Prostate gland (tissue), 2 donors: ENCODE data around the gene CABP7.

Experiments
- CTCF ChIP-seq, 4 experiments: fragments of 200-600 bp in 2 of 4; fragments of 450-650 bp in 2 of 4; sonication (generic) in 2 of 4; IDR thresholded peaks; 1 replicate in 3 of 4; 2 replicates in 1 of 4; pipeline ENCODE4 v1.5.1; 2016 to 2019; ENCODE audit warnings: antibody characterized with exemption in 4 of 4, mild to moderate bottlenecking in 2 of 4, moderate library complexity in 2 of 4
- POLR2A ChIP-seq: fragments of 450-650 bp; IDR thresholded peaks from one replicate; pipeline ENCODE4 v1.6.1; 2016; ENCODE audit warnings: antibody characterized with exemption, mild to moderate bottlenecking
- POLR2AphosphoS5 ChIP-seq: sonication (generic); formaldehyde crosslinking; IDR thresholded peaks from one replicate; pipeline ENCODE4 v1.6.1; 2017; ENCODE audit warnings: antibody characterized with exemption

DNA sequence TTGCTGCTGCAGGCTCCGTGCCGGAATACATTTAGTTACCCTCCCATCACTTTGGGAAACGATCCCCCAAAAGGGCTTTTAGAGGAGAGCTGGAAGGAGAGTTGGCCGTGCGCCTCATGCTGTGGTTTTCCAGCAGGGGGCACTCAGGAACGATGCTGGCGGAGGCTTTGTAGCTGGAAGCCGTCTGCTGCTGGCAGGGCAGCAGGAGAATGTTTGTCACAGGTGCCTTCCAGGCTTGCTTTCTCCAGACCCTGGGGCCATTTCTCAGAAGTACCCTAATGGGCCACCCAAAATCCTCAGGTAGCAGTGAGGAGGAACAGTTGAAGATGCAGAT is 30.0 kb upstream of the CABP7 start:
- TF ChIP-seq CTCF (IDR thresholded peaks at IDR 0.05) (peak in 3 of 4 experiments; percentile 44 to 73 (median 64)), POLR2A (no peak), POLR2AphosphoS5 (no peak)
